Activated CD4-positive, alpha-beta T cell treated with anti-CD3 and anti-CD28 coated beads, Interleukin-2, Interleukin-6, amounts not matched to agents 100 ng/mL and 50 ng/mL, durations not matched to agents 16 hours and 8 hours (primary cell): Measurements from ENCODE around the gene TCAIM.

ENCODE experiments used
- DNase-seq: peaks from one replicate; pipeline ENCODE4 v3.0.0-alpha.2; 2020

Gene TCAIM

DNA sequence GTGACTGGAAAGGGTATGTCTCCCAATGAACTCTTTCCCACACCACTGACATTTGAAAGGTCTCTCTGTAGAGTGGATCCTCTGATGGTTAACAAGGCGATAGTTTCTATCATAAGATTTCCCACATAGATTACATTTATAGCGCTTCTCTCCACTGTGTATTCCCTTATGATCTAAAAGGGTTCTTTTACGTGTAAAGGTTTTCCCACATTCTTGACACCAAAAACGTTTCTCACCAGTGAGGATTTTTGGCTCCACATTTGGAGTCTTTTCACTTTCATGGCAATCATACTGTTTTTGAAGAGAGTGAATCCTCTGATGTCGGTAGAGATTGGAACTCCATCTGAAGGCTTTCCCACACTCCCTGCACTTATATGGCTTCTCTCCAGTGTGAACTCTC is 108.4 kb downstream of the TCAIM start:
- DNase-seq = no peak

DNA sequence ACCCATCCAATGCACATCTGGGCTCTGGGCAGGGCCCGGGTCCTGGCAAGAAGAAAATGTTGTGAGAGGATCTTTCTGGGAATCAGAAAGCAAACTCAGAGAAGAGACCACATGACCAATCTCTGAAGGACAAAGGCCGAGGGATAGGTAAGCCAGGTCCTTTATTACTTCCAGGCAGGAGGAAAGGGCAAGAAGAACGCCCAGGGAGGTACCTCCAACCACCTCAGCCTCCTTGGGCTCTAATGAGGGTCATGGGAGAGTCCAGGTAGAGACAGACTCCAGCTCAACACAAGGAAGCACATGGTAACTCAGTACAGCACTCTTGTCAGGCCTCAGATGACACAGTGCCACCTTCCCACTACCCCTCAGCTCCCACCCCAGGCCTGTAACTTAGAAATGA is 112.9 kb downstream of the TCAIM start:
- no peak for DNase-seq

GRCh38 chr3:44454258-44454657 is 115.7 kb downstream of the TCAIM start:
- no peak for DNase-seq

GRCh38 chr3:44455318-44455717 is 116.8 kb downstream of the TCAIM start:
- DNase-seq = no peak
